Endothelial cell of umbilical vein (primary cell): ENCODE results near the gene ABHD5. TPM values are rescaled to one million over a fixed set of nuclear protein-coding genes. Genes with fewer than 3 reads are reported as not detected.

Experiments used
- BruUV-seq: library from RNA; stranded (reverse); fragments of 400-500 nt; replicated peaks from 2 replicates; lab custom pipeline; 2021; lab: Mats Ljungman, UMichigan
- CTCF ChIA-PET: fragments of 300-600, 350-600 bp; sonication (Branson Sonifier 250); formaldehyde crosslinking; loops from one replicate; lab custom pipeline; 2021; ENCODE audit warnings: antibody characterized with exemption, inconsistent platforms; lab: Charles Lee
- POLR2A ChIA-PET: fragments of 300-600, 350-600 bp; sonication (Branson Sonifier 250); formaldehyde crosslinking; loops from one replicate; lab custom pipeline; 2021; ENCODE audit warnings: antibody characterized with exemption, inconsistent platforms; lab: Charles Lee
- DNase-seq: peaks from one replicate; pipeline ENCODE4 v3.0.0-alpha.2; 2011; ENCODE audit warnings: low read depth, low spot score
- FAIRE-seq: peaks from 2 replicates; lab custom pipeline; 2011; peaks lifted over from hg19 to GRCh38; lab: Jason Lieb, UNC
- H2AFZ ChIP-seq: 2 replicates; pipeline ENCODE4 v1.6.0; 2012; ENCODE audit warnings: low read depth, low read length, control low read depth, inconsistent platforms
- H3K27ac ChIP-seq: 2 replicates; pipeline ENCODE4 v1.5.1; 2011; ENCODE audit warnings: low read depth, mild to moderate bottlenecking, control low read depth, low read length, moderate library complexity; ENCODE audit not compliant: insufficient read depth
- H3K27me3 ChIP-seq, 2 experiments: 2 replicates each; pipeline versions ENCODE4 v1.6.0 to v1.6.1; 2011; ENCODE audit warnings: low read length in 2 of 2, mixed read lengths in 1 of 2; ENCODE audit not compliant: control insufficient read depth in 2 of 2, insufficient read depth in 2 of 2
- H3K36me3 ChIP-seq, 2 experiments: 2 replicates in 1 of 2; 3 replicates in 1 of 2; pipeline ENCODE4 v1.5.1; 2011; ENCODE audit warnings: low read length in 2 of 2, mild to moderate bottlenecking in 1 of 2, moderate library complexity in 1 of 2; ENCODE audit not compliant: control insufficient read depth in 2 of 2, insufficient read depth in 2 of 2; ENCODE audit errors: extremely low read depth in 1 of 2
- H3K4me1 ChIP-seq: 3 replicates; pipeline ENCODE4 v1.5.1; 2011; ENCODE audit warnings: mild to moderate bottlenecking, low read length; ENCODE audit not compliant: control insufficient read depth, insufficient read depth; ENCODE audit errors: extremely low read depth
- H3K4me2 ChIP-seq: 2 replicates; pipeline ENCODE4 v1.6.1; 2011; ENCODE audit warnings: low read length, control low read depth, mixed read lengths; ENCODE audit not compliant: insufficient read depth
- H3K4me3 ChIP-seq, 3 experiments: fragments of 200-600 bp in 1 of 3; sonication (generic), shearing (Covaris generic) in 1 of 3; replicated peaks in 1 of 3; 2 replicates each; pipeline ENCODE4 v1.5.1; 2011 to 2016; ENCODE audit warnings: control low read depth in 3 of 3, low read length in 3 of 3, mild to moderate bottlenecking in 2 of 3, inconsistent platforms in 1 of 3, low read depth in 1 of 3, moderate library complexity in 1 of 3; ENCODE audit not compliant: insufficient read depth in 1 of 3
- H3K79me2 ChIP-seq: 2 replicates; pipeline ENCODE4 v1.6.0; 2012; ENCODE audit warnings: low read length, inconsistent platforms; ENCODE audit not compliant: control insufficient read depth, insufficient read depth
- H3K9ac ChIP-seq: replicated peaks from 2 replicates; pipeline ENCODE3; 2011; ENCODE audit warnings: low read length, control low read depth; ENCODE audit not compliant: insufficient read depth; ENCODE audit errors: extremely low read depth
- H3K9me1 ChIP-seq: replicated peaks from 3 replicates; pipeline ENCODE4 v1.6.0; 2011; ENCODE audit warnings: mild to moderate bottlenecking, low read length; ENCODE audit not compliant: control insufficient read depth, insufficient read depth; ENCODE audit errors: extremely low read depth
- H3K9me3 ChIP-seq: replicated peaks from 2 replicates; pipeline ENCODE4 v1.5.1; 2012; ENCODE audit warnings: low read length, inconsistent platforms; ENCODE audit not compliant: control insufficient read depth, insufficient read depth
- H4K20me1 ChIP-seq: replicated peaks from 2 replicates; pipeline ENCODE3; 2011; ENCODE audit warnings: mild to moderate bottlenecking, low read length; ENCODE audit not compliant: control insufficient read depth, insufficient read depth; ENCODE audit errors: extremely low read depth
- EZH2 ChIP-seq: IDR thresholded peaks from 2 replicates; pipeline ENCODE4 v1.6.1; 2012; ENCODE audit warnings: borderline replicate concordance, low read depth, mild to moderate bottlenecking, moderate library complexity, low read length, inconsistent platforms; ENCODE audit not compliant: severe bottlenecking
- FOS ChIP-seq: IDR thresholded peaks from 2 replicates; pipeline ENCODE4 v1.6.1; 2011; ENCODE audit warnings: mild to moderate bottlenecking, low read length, moderate library complexity, borderline replicate concordance; ENCODE audit not compliant: insufficient read depth
- GATA2 ChIP-seq: IDR thresholded peaks from 2 replicates; pipeline ENCODE4 v1.7.0; 2011; ENCODE audit warnings: low read depth, mild to moderate bottlenecking, moderate library complexity, mixed read lengths, low read length; ENCODE audit not compliant: insufficient read length, insufficient read depth
- JUN ChIP-seq: IDR thresholded peaks from 2 replicates; pipeline ENCODE4 v1.6.1; 2011; ENCODE audit warnings: borderline replicate concordance, low read depth; ENCODE audit not compliant: insufficient read length, insufficient read depth
- MYC ChIP-seq: IDR thresholded peaks from one replicate; pipeline ENCODE4 v1.6.1; 2011; ENCODE audit warnings: mild to moderate bottlenecking, low read depth, low read length
- POLR2A ChIP-seq: IDR thresholded peaks from 2 replicates; pipeline ENCODE4 v1.6.1; 2012; ENCODE audit warnings: low read depth, mild to moderate bottlenecking, control low read depth, low read length
- POLR2AphosphoS5 ChIP-seq: IDR thresholded peaks from 2 replicates; pipeline ENCODE4 v1.6.1; 2012; ENCODE audit warnings: low read depth, mild to moderate bottlenecking, control low read depth, low read length, moderate library complexity; ENCODE audit not compliant: insufficient read depth
- dilution Hi-C: fragments of 300-500 bp; cut with MboI; formaldehyde crosslinking; loops from one replicate; pipeline ENCODE4 v1.15.0; 2019; ENCODE audit warnings: low sequenced_read_pairs; ENCODE audit not compliant: extremely low pct_ligation_motif_present
- intact Hi-C: fragments of 100-400 bp; cut with micrococcal nuclease; formaldehyde crosslinking; loops from one replicate; pipeline ENCODE4 v1.10.0; 2022
- polyA plus RNA-seq, 4 experiments: library from polyadenylated mRNA; depleted of rRNA in 3 of 4; stranded (reverse) in 3 of 4; unstranded in 1 of 4; fragments of >200 nt; gene quantifications; 2 replicates each; pipeline versions ENCODE4 v1.2.1 to v1.2.3, GENCODE V29; 2011 to 2012; ENCODE audit warnings: missing spikeins in 1 of 4
- total RNA-seq: library from RNA; stranded (reverse); gene quantifications from 2 replicates; pipeline ENCODE4 v1.2.3, GENCODE V29; 2021
- TF ChIP-seq, protein P1 (sequence below), 2 donors: IDR thresholded peaks; 1 replicate in 1 of 2; 2 replicates in 1 of 2; pipeline ENCODE4 v1.5.1; 2011; ENCODE audit warnings: low read length in 2 of 2, mild to moderate bottlenecking in 2 of 2, moderate library complexity in 2 of 2, control low read depth in 1 of 2, inconsistent platforms in 1 of 2, low read depth in 1 of 2; ENCODE audit not compliant: insufficient read depth in 1 of 2; ENCODE audit errors: extremely low read depth in 1 of 2
- TF ChIP-seq, protein P2 (sequence below): IDR thresholded peaks from 2 replicates; pipeline ENCODE4 v1.6.1; 2011; ENCODE audit not compliant: insufficient read depth, insufficient read length

Gene ABHD5
- total and polyA plus RNA-seq, 2 donors (not counting 3 experiments of a cell fraction or from before 2014, with no cell fraction given): 10.0 to 21.2 TPM

DNA sequence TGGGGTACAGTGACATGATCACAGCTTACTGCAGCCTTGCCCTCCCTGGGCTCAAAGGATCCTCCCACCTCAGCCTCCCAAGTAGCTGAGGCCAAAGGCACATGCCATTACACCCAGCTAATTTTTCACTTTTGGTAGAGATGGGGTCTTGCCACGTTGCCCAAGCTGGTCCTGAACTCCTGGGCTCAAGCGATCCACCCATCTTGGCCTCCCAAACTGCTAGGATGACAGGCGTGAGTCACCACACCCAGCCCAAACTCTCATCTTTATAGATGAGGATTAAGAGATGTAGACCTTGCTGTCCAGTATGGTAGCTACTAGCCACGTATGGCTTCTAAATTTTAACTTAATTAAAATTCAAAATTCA is 4.4 kb upstream of the ABHD5 start:
- no TSS peak for BruUV-seq
- dilution Hi-C loops (no loop called here), intact Hi-C loops (no loop called here)
- Histone ChIP-seq H3K9me1 (no peaks in the 10 kb centered on the region), H3K4me1 (peaks cover 4% of the 10 kb centered on the region), H3K27ac (no peak overlapping the region), H3K4me3 (no peak overlapping the region), H3K9me3 (no peaks in the 10 kb centered on the region), H2AFZ (no peak overlapping the region), H4K20me1 (no peaks in the 10 kb centered on the region), H3K79me2 (no peaks in the 10 kb centered on the region), H3K4me2 (no peak overlapping the region), H3K9ac (no peak overlapping the region), H3K36me3 (no peaks in the 10 kb centered on the region), H3K27me3 (peaks cover 0 to 1% of the 10 kb centered on the region in 2 experiments)
- no peak for DNase-seq
- ChIA-PET CTCF (interaction anchor here (1.2 kb wide), 1 partner anchor 12 kb away, joined by 4 read pairs; no protein-coding TSS in a partner anchor), POLR2A (no interaction called here)
- no peak for TF ChIP-seq EZH2
- no peak for TF ChIP-seq JUN
- no peak for TF ChIP-seq FOS
- no peak for TF ChIP-seq MYC
- no peak for TF ChIP-seq GATA2
- TF ChIP-seq POLR2AphosphoS5: no peak
- TF ChIP-seq, protein P1, sequence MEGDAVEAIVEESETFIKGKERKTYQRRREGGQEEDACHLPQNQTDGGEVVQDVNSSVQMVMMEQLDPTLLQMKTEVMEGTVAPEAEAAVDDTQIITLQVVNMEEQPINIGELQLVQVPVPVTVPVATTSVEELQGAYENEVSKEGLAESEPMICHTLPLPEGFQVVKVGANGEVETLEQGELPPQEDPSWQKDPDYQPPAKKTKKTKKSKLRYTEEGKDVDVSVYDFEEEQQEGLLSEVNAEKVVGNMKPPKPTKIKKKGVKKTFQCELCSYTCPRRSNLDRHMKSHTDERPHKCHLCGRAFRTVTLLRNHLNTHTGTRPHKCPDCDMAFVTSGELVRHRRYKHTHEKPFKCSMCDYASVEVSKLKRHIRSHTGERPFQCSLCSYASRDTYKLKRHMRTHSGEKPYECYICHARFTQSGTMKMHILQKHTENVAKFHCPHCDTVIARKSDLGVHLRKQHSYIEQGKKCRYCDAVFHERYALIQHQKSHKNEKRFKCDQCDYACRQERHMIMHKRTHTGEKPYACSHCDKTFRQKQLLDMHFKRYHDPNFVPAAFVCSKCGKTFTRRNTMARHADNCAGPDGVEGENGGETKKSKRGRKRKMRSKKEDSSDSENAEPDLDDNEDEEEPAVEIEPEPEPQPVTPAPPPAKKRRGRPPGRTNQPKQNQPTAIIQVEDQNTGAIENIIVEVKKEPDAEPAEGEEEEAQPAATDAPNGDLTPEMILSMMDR (IDR thresholded peaks at IDR 0.05; ENCODE audit: extremely low read depth in 1 of 2, insufficient read depth in 1 of 2, low read depth in 1 of 2, low read length in 2 of 2): no peak
- TF ChIP-seq POLR2A: no peak
- TF ChIP-seq, protein P2, sequence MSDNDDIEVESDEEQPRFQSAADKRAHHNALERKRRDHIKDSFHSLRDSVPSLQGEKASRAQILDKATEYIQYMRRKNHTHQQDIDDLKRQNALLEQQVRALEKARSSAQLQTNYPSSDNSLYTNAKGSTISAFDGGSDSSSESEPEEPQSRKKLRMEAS: no peak
- no peak for FAIRE-seq
